HG03135 (cell line): ENCODE measurements around the gene SPEM1.

Experiments
- ATAC-seq: cut with Tn5 transposase; IDR thresholded peaks from one replicate; pipeline ENCODE4 v1.9.1; 2021; ENCODE audit warnings: mild to moderate bottlenecking, moderate library complexity; ENCODE audit not compliant: unreplicated experiment

Gene SPEM1

DNA sequence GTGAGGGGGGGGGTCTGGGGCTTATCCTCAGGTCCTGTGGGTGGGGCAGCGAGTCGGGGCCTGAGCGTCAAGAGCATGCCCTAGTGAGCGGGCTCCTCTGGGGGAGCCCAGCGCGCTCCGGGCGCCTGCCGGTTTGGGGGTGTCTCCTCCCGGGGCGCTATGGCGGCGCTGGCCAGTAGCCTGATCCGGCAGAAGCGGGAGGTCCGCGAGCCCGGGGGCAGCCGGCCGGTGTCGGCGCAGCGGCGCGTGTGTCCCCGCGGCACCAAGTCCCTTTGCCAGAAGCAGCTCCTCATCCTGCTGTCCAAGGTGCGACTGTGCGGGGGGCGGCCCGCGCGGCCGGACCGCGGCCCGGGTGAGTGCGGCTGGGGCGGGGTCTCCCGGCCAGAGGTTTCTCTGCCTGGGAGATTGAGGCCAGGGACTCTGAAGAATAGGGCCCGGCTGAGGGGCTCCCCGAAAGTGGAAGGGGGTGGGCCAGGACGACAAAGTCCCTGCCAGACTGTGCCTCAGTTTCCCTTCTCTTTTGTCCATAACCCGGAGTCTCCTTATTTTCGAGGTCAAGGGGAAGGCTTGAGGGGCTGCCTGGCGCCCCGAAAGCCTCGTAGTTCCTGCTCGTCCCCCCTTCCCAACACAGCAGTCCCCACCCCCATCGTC lies 19.5 kb downstream of the SPEM1 start, which contains the start of gene FGF11:
Gene FGF11 (plus strand): TSS at position 51 of the 651 bp plus-strand sequence. CDS start 109 bp downstream, at position 160.
- ATAC-seq: no peak

DNA sequence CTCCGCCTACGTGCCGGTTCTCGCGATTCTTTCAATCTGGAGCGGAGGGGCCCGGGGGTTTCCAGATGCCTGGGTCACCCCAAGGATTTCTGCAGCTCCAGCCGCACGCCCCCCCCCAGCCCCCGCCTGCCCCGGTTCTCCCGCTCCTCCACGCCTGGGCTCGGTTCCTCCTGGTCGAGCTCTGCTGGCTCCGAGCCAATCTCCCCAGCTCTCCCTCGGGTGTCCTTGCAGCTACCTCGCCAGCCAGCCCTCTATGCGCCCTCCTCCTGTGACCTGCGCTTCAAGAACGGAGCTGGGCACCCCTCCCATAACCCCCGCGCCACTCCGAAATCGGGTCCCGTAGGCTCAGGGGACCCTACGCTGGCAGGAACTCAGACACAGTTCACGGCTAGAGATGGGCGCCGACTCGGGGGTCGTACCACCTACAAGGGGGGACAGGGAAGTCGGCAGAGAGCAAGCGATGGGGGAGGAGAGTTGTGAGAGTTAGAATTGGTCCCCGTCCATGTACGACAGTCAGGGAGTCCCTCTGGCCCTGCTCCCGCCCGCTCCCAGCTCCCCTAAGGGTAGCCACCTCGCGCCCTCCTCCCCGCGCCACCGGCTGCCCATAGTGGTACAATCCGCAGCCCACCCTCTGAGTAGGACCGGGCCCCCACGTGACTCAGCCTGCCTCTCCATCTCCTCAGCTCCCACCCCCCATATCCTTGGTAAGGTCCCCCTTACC lies 20.1 kb downstream of the SPEM1 start:
- ATAC-seq: no peak

DNA sequence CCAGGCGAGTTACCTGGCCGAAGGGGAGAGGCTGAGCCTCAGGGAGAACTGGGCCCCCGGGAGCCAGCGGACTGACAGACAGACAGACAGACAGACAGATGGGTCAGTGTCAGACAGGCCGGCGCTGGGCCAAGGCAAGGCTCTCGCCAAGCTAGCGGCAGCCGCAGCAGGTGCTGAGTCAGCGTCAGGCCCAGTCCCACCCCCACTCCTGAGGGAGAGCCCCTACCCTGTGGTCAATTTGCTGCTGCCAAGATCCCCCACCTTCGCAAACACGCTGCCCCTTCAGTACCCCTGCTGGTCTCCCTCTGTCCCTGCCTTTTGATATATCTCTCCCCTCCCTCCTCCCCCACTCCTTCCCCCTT lies 20.7 kb downstream of the SPEM1 start:
- ATAC-seq: no peak

DNA sequence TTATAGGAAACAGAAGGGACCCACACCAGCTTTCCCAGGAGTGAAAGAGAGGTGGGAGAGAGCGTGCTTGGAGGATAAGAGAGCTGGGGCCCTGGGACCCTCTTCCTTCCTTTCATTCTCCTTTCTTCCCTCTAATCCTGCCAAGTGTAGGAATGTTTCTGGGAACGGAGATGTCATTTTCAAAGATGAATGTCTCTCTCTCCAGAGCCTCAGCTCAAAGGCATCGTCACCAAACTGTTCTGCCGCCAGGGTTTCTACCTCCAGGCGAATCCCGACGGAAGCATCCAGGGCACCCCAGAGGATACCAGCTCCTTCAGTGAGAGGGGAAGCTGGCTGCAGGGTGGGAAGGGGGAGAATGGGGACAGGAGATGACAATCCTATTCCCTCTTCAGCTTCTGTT lies 21.1 kb downstream of the SPEM1 start:
- ATAC-seq: no peak

DNA sequence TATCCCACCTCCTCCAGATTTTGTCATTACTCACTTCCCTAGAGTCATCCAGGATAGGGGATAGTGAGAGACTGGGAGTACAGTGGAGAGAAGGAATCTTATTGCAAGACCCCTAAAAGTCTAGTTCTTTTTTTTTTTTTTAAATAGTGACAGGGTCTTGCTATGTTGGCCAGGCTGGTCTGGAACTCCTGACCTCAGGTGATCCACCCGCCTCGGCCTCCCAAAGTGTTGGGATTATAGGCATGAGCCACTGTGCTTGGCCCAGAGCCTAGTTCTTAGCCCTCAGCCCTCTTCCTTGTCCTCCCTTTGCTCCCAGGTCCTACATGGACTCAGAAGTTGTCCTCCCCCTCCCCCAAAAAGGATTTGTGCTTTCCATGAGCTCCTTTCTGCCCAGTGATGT lies 22.0 kb downstream of the SPEM1 start:
- ATAC-seq: no peak

DNA sequence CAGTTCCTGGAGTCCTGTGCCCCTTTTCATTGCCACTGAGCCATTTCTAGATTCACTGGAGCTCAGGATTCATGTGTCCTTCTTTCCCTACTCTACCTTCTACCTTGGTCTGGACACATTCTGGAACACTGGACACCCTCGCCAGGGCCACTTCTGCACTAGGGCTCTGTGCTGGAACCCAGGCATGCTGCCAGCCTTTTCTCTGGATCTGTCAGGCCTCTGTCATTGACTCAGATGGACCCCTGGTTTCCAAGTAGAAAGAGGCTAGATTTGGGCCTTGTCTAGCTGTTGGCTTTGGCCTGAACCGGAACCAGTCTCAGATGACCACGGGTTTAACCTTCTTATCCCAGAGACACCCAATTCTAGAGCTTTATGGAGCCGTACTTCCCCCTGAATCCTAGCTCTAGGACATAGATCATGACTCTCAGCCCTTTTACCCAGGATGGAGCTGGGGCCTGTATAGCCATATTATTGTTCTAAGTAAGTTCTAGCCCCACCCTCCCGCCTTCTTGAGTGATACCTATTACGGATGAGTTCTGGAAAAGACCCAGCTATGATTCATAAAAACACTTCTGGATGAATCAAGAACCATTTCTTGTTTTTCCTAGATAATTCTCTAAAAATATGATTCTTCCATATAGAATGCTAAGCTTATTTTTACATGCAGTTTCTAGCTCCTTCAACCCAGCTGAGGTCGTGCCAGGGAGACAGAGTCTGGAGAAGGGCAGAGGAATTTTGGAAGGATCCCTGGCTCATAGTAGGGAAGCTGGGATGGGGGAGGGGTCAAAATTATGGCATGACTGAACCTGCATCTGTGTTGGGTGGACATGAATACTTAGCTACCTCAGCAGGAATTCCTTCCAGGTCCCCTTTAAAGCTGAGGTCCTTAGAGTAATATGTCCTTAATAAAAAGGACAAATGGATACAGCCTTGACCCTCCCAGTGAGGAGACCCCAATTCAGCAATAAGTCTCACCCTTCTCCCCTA lies 23.7 kb downstream of the SPEM1 start:
- ATAC-seq: no peak

DNA sequence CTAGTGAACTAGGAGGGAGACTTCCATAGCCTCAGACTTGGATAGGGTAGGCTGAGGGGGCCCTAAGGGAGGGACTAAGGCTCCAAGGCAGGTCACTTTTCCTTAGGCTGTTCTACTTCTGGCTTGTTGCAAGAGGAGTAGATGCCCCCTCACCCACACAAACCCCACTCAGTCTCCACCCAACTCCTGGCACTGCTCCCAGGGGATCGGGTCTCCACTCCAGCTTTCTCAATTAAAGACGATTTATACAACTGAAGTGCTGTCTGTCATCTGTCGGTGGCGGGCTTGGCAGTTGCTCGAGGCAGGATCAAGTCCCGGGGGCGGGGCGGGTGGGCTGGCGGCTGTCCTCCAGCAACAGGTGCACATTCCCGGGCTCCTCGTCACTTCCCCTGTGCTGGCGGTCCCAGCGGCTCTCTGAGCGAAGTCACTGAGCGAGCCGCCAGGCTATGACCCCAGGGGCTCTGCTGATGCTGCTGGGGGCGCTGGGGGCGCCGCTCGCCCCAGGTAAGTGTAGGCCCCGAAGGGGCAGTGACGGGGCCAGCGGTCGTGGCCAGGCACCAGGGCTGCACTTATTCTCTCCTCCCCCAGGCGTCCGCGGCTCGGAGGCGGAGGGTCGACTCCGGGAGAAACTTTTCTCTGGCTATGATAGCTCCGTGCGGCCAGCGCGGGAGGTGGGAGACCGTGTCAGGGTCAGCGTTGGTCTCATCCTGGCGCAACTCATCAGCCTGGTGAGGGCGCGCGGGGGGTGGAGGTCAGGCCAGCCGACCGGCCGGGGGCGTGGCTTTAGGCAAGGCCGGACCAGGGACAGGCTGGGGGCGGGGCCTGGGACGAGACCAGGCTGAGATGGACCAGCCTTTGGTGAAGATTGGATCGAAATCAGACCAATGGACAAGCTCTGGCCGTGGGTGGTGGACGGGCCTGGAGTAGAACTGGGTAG lies 24.8 kb downstream of the SPEM1 start, which contains the start of gene CHRNB1:
Gene CHRNB1 (plus strand): TSS at position 380 of the 937 bp plus-strand sequence. CDS start 67 bp downstream, at position 447.
- ATAC-seq: no peak

DNA sequence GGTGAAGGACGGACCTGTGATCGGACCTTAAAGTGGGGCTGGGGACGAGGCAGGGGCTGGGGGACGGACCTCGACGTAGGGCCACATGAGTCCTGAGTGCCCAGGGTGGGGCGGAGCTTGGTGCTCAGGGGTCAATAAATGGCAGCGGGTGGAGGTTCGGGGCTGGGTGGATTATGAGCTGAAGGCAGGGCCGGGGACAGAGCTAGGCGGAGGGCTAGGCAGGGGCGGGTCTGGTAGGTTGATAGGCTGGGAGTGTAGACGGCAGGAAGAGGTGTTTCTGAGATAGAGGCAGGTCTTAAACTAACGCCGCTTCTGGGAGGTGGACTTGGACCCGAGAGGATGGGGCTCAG lies 25.5 kb downstream of the SPEM1 start:
- no peak for ATAC-seq

DNA sequence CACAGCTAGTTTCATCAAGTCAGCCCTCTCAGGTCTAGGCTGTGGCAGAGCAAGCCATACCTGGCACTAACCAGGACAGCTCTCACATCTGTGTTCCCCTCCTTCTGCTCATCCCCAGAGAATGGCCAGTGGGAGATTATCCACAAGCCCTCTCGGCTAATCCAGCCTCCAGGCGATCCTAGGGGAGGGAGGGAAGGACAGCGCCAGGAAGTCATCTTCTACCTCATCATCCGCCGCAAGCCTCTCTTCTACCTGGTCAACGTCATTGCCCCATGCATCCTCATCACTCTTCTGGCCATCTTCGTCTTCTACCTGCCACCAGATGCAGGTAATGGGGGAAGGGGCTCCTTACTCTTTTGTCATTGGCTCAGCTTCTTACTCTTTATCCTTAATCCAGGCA lies 28.3 kb downstream of the SPEM1 start:
- ATAC-seq: no peak

DNA sequence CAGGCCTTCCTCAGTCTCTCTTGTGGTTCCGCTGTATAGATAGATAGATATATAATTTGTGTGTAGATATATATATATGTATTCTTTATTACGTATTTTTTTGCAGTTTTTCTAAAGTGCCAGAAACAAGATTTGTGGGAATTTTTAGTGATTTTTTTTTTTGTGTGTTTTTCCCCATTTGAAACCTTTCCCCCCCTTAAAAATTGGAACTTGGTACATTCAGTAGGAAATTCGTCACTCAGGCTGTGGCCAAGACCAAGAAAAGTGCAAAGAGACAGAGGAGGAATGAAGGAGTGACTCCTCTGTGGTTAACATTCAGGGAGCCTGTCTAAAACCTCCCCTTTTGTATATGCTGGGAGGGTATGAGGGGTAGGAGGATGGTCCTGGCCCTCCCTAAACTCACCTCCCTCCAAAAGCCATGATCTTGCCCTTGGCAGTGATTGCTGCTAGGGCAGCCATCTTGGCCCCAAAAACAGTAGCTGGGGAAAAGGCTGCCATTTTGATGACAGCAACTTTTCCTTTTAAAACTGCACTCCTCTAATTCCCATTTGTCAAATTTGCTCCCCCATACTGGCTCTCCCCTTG lies 39.9 kb downstream of the SPEM1 start:
- no peak for ATAC-seq

DNA sequence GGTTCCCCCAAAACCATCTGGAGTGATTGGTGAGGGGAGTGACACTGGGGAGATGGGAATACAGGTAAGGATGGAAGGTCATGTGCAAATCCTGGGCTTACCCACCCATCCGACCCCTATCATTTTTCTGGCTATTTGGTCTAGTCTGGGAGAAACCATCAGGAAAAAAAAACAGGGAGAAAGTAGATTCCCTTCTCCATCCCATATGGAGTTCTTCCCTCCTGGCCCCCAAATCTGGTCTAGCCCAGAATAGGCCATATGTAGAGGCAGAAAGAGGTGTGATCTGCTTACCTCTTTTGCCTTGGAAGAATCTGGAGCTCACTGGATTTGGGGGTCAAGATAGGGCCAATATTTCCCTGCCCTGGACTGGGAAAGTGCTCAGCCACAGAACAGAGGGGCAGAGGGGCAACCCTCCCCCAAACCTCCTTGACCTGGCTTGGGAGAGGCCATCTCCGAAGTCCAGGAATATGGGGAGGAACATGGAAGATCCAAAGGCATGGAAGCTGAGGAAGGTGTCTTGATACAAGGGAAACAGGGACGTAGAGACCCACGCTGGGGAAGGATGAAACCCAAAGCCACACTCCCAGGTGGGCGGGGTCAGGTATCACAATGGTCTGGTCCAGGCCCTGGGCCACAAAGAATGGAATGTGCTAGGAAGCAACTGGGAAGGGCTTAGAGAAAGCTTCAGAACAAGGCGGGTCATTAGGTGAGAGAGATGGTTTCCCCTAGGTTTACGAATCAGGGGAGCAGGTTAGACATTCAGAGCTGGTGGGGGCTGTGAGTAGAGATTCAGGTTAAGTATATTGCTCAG lies 40.9 kb downstream of the SPEM1 start:
- ATAC-seq: no peak

DNA sequence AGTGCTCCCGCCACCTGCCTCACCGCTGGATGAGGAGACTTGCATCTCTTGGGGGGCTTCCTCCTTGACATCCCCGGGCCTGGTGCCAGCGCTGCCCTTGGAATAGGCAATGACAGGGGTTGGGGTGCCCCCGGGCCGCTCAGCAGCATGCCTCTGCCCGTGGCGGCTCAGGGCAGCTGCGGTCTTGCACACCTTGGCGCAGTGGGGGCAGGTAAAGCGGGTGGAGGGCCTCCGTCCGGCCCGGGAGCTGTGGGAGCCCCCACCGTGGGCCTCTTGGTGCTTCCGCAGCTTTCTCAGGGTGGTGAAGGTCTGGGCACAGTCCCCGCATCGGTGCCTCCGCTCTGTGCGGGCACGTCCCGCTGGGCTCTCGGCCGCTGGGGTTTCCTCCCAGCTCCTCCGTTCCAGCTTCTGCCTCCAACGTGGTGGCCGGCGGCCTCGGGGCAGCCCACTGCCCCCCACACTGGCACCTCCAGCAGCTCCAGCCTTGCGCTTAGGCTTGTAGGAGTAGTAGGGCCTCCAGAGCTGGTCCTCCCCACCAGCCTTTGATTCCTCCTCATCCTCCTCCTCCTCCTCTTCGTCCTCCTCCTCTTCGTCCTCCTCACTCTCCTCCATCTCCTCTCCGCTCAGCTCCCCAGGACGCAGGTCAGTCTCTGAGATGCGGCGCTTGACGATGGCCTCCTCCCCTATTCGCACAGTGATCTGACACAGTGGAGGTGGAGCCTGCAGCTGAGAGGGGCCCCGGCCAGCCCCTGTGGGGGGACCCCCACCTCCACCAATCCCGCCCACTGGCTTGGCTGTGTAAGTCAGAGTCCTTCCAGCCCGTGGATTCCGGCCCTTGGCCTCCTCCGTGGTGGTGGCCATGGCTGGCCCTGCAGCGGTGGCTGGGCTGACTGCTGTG lies 42.6 kb downstream of the SPEM1 start:
- no peak for ATAC-seq

DNA sequence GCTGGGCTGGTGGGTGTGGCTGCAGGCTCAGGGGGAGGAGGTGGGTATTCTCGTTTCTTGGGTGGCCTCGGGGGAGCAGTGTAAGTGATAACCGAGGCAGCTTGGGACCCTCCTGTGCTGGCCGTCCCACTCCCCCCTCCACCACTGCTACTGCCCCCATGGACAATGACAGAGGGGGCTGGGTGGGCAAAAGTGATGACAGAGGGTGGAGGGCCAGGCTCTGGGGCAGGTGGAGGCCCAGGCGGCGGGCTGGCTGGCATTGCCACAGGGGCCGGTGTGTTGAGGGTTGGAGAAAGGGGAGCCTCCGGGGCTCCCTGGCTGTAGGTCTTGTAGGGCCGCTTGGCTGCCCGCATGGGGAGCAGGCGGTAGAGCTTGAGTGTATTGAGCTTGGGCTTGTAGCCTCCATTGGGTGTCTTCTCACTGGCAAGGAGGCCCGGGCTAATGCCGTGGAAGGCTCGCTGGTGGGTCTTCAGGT lies 43.3 kb downstream of the SPEM1 start:
- no peak for ATAC-seq

DNA sequence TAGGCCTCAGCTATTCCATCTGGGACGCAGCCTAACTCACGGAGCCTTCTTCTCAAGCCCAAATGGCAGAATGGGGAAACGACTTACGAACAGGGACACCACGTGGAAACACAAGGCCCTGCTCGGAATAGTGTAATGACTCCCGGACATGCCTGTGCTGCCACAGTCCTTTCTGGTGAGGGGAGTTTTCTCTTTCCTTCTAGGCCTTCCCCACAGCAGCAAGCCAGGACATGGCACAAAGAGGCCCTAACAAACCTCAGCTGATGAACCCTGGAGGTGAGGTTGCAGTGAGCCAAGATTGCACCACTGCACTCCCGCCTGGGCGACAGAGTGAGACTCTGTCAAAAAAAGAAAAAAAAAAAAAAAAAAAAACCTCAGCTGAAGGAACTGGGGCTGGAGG lies 44.0 kb downstream of the SPEM1 start:
- no peak for ATAC-seq

DNA sequence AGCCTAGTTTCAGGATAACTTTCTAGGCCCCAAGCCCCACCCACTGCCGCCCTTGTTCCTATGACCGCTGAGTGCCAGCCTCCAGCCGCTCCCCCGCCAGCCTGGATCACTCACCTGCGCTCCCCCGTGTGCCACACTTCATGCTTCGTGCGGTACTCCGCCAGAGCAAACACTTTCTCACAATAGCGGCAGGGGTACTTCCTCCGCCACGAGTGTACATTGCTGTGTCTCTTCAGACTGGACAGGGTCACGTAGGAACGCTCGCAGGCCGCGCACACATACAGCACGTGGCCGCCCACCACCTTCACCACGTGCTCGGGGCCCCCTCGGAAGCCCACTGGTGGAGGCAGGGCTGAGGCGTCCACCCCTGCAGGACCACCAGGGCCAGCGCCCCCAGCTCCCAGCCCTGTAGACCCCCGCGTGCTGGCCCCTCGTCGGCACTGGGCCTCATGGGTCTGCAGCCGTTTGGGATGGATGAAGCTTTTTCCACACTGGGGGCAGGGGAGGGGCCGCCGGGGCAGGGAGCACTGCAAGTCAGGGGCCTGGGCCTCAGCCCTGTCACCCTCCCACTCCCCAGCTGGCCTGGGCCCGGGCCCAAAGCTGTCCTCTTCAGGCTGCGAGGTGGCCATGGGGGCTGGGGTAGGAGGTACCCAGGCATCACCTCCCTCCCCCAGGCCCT lies 45.6 kb downstream of the SPEM1 start:
- no peak for ATAC-seq

DNA sequence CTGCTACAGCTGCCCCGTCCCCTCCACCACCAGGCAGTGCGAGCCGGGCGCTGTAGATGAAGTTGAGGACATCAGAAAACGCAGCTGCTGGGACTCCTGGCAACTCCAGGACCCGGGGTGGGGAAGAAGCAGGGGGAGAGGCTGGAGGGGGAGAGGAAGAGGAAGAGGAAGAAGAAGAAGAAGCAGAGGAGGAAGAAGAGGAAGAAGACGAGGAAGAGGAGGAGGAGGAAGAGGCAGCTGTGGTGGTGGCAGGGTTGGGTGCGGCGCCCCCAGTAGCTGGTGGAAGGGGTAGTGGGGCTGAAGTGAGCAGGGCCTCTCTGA lies 46.2 kb downstream of the SPEM1 start:
- ATAC-seq: no peak

DNA sequence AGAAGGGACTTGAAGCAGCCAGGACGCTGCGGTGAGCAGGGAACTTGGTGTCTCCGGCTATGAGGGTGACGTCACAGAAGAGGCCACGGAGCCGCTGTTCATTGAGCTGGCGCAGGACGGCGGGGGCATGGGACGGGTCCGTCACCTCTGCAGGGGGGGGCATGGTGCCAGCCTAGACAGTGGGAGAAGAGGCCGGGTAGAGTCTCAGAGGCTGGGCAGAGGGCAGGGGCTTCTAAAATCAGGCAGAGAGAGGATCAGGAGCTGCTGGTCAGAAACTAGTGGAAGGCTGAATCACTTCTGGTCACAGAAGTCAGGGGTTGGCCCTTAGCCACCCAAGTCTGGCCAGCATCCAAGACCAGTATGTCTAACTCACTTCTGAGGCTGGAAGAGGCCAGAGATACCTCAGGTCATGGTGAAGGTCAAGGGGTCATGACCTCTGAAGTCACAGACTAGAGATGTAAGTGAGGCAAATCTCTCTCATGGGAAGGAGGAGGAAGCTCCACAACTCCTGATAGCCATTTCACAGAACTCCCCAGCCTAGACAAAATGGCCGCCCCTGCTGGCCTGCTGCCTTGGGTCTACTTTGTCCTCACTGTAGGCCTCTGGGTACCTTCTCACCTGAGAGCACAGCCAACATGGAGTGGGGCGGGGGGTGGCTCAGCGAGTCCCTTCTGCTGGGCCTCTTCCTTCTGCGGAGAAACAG lies 46.7 kb downstream of the SPEM1 start:
- ATAC-seq: no peak
